HG02970 (cell line): Measurements from ENCODE around the gene PRR19.

ENCODE experiments used
- ATAC-seq: cut with Tn5 transposase; IDR thresholded peaks from one replicate; pipeline ENCODE4 v1.9.1; 2021; ENCODE audit warnings: mild to moderate bottlenecking, moderate library complexity, moderate number of reproducible peaks; ENCODE audit not compliant: unreplicated experiment, low FRiP score

Gene PRR19

GRCh38 chr19:42270346-42271044, 31.4 kb upstream of the PRR19 start:
- ATAC-seq = no peak

GRCh38 chr19:42271045-42271419, 30.9 kb upstream of the PRR19 start:
- no peak for ATAC-seq

GRCh38 chr19:42271861-42272534, 29.9 kb upstream of the PRR19 start:
- no peak for ATAC-seq

DNA sequence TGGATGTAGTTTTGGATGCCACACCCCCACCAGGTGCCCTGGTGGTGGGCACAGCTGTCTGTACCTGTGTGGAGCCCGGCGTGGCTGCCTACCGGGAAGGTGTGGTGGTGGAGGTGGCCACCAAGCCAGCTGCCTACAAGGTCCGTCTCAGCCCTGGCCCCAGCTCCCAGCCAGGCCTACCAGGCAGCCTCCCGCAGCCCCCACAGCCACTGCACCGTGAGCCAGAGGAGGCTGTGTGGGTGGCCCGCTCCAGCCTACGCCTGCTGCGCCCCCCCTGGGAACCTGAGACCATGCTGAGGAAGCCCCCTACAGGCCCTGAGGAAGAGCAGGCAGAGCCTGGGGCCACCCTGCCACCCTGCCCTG, 29.4 kb upstream of the PRR19 start:
- no peak for ATAC-seq

GRCh38 chr19:42272989-42273406, 28.9 kb upstream of the PRR19 start:
- no peak for ATAC-seq

DNA sequence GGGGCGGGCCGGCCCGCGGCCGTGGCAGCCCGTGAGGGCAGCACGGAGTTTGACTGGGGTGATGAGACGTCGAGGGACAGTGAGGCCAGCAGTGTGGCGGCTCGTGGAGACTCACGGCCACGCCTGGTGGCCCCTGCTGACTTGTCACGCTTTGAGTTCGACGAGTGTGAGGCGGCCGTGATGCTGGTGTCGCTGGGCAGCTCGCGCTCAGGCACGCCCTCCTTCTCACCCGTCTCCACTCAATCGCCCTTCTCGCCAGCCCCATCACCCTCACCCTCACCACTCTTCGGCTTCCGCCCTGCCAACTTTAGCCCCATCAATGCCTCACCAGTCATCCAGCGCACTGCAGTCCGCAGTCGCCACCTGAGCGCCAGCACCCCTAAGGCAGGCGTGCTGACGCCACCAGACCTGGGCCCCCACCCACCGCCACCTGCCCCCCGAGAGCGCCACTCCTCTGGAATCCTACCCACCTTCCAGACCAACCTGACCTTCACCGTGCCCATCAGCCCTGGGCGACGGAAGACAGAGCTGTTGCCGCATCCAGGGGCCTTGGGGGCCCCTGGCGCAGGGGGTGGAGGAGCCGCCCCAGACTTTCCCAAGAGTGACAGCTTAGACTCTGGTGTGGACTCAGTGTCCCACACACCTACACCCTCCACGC, 28.4 kb upstream of the PRR19 start:
- no peak for ATAC-seq

- no peak for ATAC-seq
Measured at GRCh38 chr19:42274065-42274682, 27.8 kb upstream of the PRR19 start.

DNA sequence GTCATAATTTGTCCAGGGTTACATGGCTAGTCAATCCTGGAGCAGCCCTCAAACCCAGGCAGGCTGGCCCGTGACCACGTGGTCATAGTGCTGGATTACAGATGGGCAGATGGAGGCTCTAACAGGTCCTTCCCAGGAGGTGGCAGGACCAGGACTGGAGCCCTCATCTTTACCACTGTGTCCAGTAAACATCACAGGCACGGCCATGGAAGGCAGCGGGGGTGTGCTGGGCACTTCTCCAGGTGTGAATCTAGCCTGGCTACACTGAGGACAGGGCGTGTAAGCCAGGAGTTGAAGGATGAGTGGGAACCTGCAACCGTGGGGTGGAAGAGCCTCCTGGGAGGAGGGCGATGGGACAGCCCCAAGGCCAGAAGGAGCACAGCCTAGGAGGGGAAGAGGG, 26.8 kb upstream of the PRR19 start:
- ATAC-seq = no peak

GRCh38 chr19:42275517-42275916, 26.4 kb upstream of the PRR19 start:
- ATAC-seq = no peak

DNA sequence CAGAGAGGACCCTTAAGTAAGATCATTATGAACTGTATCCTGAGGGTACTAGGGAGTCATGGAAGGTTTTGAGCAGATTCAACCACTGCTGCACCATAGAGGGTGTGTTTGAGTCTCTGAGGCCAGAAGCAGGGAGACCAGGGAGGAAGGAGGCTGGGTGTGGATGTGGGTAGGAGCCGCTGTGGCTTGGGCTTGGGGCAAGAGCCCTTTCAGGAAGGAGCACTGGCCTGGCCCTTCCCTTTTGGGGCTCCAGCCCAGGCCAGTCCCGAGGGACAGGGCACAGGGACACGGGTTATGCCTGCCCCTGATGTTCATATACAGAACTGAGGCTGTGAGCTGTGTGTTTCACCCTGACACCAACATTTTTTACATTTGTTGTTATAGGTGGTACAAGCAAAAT, 25.6 kb upstream of the PRR19 start:
- no peak for ATAC-seq

DNA sequence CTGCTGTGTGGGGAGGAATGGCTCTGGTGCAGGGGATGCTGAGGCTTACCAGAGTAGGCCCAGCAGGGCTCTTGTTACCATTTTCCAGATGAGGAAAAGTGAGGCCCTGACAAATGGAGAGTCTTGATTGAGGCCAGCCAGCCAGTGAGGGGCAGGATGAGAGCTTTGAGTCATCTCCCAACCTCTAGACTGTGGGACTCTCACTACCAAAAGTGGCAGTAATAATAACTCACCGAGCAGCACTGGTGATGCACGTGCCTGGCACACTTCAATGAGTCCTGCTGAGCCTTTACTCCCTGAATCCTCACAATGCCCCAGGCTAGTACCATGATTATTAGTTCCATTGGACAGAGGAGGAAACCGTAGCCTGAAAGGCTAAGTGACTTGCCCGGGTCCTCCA, 25.1 kb upstream of the PRR19 start:
- no peak for ATAC-seq

DNA sequence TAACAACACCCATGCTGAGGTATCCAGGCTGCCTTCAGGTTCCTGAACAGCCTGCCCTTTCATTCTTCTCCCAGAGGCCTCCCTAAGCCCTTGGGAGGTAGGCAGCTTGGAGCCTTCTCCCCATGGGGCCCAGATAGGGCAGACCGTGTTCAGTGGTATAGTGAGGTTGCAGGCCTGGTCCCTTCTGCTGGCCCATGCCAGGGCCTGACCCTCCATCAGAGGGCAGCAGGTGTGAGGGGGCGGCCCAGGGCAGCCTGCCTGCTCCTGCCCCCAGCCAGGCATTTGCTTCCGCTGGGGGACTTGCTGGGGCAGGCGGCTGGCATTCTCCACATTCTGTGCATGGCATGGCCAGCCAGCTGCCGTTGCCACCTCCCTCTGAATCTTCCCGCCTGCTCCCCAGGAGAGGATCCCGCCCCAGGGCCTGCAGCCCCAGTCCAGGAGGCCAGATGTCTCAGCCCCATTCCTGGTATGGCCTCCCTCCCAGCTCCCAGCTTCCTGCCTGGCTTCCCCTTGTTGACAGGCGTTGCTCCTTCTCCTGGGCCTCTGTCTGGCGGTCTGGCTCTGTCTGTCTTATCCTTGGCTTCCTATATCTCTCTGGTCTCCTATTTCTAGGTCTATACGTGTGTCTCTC, 24.0 kb upstream of the PRR19 start:
- no peak for ATAC-seq

GRCh38 chr19:42278452-42279154, 23.3 kb upstream of the PRR19 start:
- ATAC-seq = no peak

DNA sequence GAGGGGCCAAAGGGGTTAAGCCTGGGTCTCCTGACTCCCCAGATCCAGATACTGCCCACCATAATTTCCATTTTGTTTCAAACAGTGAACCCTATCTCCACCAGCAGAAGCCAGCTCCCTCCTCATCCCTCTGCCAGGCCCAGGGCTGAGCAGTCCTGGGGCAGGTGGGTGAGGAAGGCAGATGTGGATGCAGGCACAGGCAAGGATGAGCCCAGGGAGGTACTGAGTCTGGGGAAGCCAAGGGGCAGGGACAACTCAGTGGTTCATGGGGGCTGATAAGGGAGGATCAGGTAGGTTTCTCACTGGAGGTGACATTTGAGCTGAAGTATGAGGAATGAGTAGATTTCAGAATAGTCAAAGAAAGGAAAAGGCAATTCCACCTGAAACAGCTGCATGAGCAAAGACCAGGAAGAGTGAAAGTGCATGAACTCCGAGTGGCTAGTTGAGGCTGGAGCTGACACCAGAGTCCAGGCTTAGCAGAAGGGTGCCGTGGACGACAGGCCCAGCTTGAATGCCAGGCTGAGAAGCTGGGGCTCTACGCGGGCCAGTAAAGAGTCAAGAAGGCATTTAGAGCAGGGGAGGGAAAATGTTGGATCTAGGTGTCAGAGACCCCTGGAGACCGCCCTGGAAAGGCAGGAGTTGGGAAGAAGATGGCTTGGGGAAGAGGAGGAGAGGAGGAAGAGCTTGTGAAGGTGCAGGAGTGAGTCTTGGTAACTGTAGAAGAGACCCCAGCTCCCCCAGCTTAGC, 22.6 kb upstream of the PRR19 start:
- no peak for ATAC-seq

DNA sequence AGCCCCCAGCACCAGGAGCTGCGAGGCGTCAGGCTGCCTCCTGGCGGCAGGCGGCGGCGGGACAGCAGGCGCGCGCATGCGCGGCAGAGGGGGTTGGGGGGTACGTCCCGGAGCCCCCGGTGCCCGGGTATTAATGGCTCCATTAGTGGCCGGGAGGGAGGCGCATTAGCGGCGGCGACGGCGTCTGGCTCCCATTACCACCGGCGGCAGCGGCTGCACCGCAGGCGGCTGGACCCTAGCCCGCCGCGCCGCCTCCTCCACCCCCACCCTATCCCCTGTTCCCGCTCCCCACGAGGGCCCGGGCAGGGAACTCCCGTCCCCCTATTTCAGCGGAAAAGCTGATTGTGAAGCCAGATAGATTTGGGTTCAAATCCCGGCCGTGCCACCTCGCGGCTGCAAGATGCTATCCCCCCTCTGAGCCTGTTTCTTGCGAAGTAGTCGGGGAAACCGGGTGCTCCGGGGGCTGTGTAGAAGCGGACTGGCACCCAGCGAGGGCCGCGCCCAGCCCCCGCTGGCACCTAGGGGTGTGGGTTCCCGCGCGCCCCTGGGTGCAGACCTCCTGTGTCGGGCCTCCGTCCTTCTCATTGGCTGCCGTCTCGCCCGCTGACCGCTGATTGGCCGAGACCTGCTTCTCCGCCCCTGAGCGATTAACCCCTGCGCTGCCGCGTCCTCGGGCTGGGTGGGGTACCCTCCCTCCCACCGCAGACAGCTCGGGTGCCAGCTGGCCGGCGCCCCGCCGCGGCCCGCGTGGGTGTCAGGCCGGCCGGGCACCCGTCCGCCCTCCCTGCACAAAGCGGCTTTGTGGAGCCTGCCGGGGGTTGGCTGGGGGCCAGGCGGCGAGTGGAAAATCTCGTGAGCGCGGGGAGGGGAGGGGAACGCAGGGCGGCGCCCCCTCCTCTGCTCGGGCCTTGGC, 21.8 kb upstream of the PRR19 start:
- ATAC-seq = peak; percentile 22

DNA sequence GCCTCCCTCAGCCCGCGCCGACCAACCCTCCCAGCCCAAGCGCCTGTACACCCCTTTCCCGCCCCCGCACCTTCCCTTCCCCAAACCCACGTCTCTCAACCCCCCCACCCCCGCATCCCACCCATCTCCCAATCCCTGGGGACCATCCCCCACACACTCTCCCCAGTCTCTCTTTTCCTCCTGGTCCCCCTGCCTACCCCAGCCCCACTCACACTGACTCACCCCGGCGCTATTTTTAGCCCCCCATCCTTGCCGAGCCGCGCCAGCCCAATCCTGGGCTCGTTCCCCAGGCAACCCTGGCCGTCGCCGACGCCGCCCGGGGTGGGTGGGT, 21.2 kb upstream of the PRR19 start:
- ATAC-seq = no peak

DNA sequence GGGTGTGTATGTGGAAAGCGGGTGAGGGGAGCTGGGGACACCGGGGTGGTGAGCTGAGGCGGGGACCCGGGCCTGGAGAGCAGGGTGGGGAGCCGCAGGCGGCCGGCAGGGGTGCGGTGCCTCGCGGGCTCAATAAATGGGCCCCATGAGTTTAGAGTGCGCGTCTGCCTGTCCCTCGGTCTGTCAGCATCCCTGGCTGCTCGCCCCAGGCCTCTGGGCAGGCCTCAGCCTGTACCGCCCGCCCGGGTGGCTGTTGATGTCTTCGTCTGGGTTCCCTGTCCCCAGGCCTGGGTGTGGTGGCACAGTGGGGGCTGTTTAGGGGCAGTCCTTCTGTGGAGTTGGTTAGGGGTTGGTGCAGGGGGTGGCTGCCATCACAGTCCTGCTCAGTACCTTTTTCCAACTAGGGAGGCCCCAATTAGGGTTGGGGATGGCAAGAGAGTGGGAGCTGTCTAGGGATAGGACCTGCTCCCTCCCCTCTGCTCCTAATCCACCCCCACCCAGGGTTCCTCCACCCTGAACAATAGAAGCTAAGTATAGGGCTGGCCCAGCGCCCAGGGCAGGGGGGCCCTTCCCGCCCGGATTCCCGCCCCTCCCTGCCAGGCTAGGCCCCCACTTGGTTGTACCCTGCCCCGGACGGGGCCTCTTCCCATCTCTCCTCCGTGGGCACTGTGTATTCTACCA, 20.6 kb upstream of the PRR19 start:
- no peak for ATAC-seq
